ENCODE data around the gene CYSRT1.

Gene CYSRT1

DNA sequence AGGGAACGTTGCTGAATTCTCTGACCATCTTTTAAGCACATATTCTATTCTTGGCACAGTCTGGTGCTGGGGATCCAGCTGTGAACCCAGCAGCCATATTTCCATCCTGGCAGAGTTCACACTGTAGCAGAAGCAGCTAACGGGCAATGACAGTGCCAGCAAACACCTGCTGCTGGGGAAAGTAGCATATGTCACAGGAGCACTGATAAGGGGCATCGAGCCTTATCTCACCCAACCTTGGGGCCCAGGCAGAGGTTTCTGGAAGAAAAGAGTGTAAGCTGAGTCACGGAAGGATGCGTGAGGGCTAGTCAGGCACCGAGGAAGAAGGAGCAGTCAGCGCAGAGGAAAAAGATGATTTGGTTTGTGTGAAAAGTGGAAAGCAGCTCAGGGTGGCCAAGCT lies 18.4 kb upstream of the CYSRT1 start:
- no peak for DNase-seq (ENCODE audit: extremely low read depth, low read depth)
- TF ChIP-seq, protein P1, sequence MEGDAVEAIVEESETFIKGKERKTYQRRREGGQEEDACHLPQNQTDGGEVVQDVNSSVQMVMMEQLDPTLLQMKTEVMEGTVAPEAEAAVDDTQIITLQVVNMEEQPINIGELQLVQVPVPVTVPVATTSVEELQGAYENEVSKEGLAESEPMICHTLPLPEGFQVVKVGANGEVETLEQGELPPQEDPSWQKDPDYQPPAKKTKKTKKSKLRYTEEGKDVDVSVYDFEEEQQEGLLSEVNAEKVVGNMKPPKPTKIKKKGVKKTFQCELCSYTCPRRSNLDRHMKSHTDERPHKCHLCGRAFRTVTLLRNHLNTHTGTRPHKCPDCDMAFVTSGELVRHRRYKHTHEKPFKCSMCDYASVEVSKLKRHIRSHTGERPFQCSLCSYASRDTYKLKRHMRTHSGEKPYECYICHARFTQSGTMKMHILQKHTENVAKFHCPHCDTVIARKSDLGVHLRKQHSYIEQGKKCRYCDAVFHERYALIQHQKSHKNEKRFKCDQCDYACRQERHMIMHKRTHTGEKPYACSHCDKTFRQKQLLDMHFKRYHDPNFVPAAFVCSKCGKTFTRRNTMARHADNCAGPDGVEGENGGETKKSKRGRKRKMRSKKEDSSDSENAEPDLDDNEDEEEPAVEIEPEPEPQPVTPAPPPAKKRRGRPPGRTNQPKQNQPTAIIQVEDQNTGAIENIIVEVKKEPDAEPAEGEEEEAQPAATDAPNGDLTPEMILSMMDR (IDR thresholded peaks at IDR 0.05; ENCODE audit: low read depth, low read length, missing control alignments): no peak
- peak overlapping the region; percentile 67 for H3K4me3 ChIP-seq (replicated peaks; ENCODE audit: low read depth, low read length)

DNA sequence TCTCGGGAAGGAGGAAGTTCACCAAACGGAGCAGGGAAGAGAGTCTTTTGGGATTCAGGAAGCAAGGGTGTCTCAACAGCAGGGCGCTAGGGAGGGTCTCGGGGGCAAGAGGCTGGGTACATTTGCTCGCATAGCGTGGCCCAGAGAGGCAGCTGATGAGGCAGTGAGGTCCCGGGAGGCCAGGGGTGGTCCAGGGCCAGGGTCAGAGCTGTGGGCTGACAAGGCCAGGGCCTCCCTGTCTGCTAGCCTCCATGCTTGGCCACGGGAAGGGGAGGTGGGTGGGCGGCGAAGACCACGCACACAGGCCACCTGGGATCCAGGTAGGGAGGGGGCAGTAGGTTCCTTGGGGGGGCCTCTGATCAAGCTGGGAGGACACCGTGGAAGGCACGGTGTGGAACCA lies 13.4 kb upstream of the CYSRT1 start:
- no peak for DNase-seq (ENCODE audit: extremely low read depth, low read depth)
- TF ChIP-seq, protein P1 (IDR thresholded peaks at IDR 0.05; ENCODE audit: low read depth, low read length, missing control alignments): no peak
- H3K4me3 ChIP-seq (replicated peaks; ENCODE audit: low read depth, low read length): no peak overlapping the region

DNA sequence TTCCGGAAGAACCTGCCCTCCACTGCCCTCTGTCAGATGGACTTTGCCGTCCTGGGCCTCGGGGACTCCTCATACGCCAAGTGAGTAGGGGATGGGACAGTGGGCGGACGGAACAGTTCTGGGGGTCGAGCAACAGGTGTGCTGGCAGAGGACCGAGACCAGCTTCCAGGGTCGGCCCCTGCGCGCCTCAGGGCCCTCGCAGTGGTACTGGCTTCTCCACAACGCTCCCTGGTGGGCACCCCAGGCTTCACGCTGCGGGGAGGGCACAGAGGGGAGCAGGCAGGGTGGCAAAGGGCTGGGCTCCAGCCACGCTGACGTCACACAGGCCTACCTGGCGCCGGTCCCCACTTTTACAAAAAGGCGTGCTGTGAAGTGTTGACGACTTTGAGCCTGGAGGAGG lies 12.5 kb upstream of the CYSRT1 start:
- TF ChIP-seq, protein P1 (IDR thresholded peaks at IDR 0.05; ENCODE audit: low read depth, low read length, missing control alignments): no peak
- DNase-seq (ENCODE audit: extremely low read depth, low read depth): no peak
- H3K4me3 ChIP-seq (replicated peaks; ENCODE audit: low read depth, low read length): no peak overlapping the region

DNA sequence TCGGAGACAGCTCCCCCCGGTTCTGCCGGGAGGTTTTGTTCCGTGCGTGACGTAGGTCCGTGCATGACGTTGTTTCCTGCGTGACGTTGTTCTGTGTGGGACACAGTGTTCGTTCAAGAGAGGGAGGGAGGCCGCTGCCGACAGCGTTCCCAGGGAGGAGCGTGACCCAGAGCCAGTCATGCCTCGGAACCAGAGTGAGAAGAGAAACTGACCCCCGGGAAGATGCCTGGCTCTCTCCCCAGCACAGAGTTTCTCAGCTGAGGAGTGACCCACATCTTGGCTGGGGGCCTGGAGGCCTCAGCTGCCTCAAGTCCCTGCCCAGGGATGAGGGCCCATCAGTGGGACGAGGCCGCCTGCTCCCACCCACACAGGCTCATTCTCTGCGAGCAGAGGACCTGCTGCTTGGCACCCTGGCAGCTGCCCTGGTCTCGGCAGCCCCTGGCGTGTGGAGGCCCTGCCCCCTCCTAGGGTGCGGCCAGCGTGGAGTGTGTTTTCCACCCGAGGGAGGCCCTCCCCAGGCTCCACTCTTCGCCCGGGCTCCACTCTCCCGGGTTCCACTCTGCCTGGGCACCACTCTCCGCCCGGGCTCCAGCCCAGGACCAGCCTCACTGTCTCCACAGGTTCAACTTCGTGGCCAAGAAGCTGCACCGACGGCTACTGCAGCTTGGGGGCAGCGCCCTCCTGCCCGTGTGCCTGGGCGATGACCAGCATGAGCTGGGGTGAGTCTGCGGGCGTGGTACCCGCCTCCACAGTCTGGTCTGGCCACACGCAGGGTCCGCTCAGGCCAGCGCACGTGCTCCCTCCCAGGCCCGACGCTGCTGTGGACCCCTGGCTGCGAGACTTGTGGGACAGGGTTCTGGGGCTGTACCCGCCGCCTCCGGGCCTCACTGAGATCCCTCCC lies 11.6 kb upstream of the CYSRT1 start:
- DNase-seq (ENCODE audit: extremely low read depth, low read depth): no peak
- TF ChIP-seq, protein P1 (IDR thresholded peaks at IDR 0.05; ENCODE audit: low read depth, low read length, missing control alignments): peak; percentile 11
- no peak overlapping the region for H3K4me3 ChIP-seq (replicated peaks; ENCODE audit: low read depth, low read length)

DNA sequence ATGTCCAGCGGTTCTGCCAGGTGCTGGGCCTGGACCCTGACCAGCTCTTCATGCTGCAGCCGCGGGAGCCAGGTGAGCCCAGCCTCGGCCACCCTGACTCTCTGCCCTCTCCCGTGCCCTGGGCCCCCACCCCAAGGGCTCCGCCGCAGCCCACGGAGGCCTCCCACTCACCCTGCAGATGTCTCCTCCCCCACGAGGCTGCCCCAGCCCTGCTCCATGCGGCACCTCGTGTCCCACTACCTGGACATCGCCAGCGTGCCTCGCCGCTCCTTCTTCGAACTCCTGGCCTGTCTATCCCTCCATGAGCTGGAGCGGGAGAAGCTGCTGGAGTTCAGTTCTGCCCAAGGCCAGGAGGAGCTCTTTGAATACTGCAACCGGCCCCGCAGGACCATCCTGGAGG lies 10.4 kb upstream of the CYSRT1 start:
- no peak for DNase-seq (ENCODE audit: extremely low read depth, low read depth)
- TF ChIP-seq, protein P1 (IDR thresholded peaks at IDR 0.05; ENCODE audit: low read depth, low read length, missing control alignments): no peak
- no peak overlapping the region for H3K4me3 ChIP-seq (replicated peaks; ENCODE audit: low read depth, low read length)

DNA sequence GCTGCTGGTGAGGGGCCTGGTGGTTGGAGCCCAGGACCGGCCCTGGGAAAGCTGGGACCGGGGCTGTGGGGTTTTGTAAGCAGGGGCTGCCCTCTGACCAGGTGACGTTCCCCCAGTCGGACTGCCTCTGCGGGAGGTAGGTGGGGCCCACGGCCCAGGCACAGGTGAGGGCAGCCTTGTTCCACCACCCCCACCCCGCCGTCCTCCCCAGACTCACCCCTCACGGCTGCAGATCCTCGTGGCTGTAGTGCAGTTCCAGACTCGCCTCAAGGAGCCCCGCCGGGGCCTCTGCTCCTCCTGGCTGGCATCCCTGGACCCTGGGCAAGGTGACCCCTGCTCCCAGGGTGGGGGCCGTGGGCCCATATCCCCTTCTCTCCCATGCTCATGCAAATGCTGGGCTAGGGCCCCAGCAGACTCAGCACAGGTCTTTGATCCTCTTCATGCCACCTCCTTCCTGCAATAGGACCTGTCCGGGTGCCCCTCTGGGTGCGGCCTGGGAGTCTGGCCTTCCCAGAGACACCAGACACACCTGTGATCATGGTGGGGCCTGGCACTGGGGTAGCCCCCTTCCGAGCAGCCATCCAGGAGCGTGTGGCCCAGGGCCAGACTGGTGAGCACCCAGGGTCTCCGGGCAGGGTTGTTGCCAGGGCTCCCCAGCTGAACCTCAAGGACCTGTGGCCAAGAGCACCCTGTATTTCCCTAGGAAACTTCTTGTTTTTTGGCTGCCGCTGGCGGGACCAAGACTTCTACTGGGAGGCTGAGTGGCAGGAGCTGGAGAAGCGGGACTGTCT lies 9.6 kb upstream of the CYSRT1 start:
- no peak for DNase-seq (ENCODE audit: extremely low read depth, low read depth)
- TF ChIP-seq, protein P1 (IDR thresholded peaks at IDR 0.05; ENCODE audit: low read depth, low read length, missing control alignments): no peak
- no peak overlapping the region for H3K4me3 ChIP-seq (replicated peaks; ENCODE audit: low read depth, low read length)

All from HFF-Myc (cell line).